Gastroesophageal sphincter (tissue), 4 donors: ENCODE data around the gene TFAM. TPM values are rescaled to one million over a fixed set of nuclear protein-coding genes. Genes with fewer than 3 reads are reported as not detected.

Experiments
- ATAC-seq: fragments of 150-250 bp; one replicate; pipeline ENCODE4 v1.9.1; 2016; ENCODE audit warnings: mild to moderate bottlenecking, moderate library complexity
- H3K27ac ChIP-seq, 4 donors: fragments of 200-600 bp; sonication (generic) in 3 of 4; 1 replicate in 3 of 4; 2 replicates in 1 of 4; pipeline ENCODE4 v1.5.1; 2016 to 2019
- H3K27me3 ChIP-seq: fragments of 200-600 bp; sonication (generic); one replicate; pipeline ENCODE4 v1.5.1; 2019
- H3K36me3 ChIP-seq, 2 donors: fragments of 200-600 bp; sonication (generic); one replicate each; pipeline ENCODE4 v1.5.1; 2019; ENCODE audit warnings: control low read depth in 1 of 2
- H3K4me1 ChIP-seq, 3 donors: fragments of 200-600 bp; sonication (generic); 1 replicate in 2 of 3; 2 replicates in 1 of 3; pipeline ENCODE4 v1.5.1; 2016 to 2019; ENCODE audit warnings: control low read depth in 2 of 3
- H3K4me3 ChIP-seq, 2 donors: fragments of 200-600 bp; sonication (generic); one replicate each; pipeline ENCODE4 v1.5.1; 2019; ENCODE audit warnings: mild to moderate bottlenecking in 1 of 2, moderate library complexity in 1 of 2
- H3K9me3 ChIP-seq, 3 donors: fragments of 200-600 bp; sonication (generic); one replicate each; pipeline ENCODE4 v1.5.1; 2017 to 2019; ENCODE audit warnings: control low read depth in 2 of 3
- EP300 ChIP-seq: sonication (generic); formaldehyde crosslinking; IDR thresholded peaks from one replicate; pipeline ENCODE4 v1.6.1; 2017; ENCODE audit warnings: antibody characterized with exemption, mild to moderate bottlenecking
- POLR2A ChIP-seq, 2 donors: fragments of 450-650 bp; IDR thresholded peaks; one replicate each; pipeline ENCODE4 v1.6.1; 2017; ENCODE audit warnings: antibody characterized with exemption in 2 of 2, mild to moderate bottlenecking in 2 of 2, moderate library complexity in 1 of 2
- POLR2AphosphoS5 ChIP-seq: sonication (generic); formaldehyde crosslinking; IDR thresholded peaks from one replicate; pipeline ENCODE4 v1.6.1; 2017; ENCODE audit warnings: antibody characterized with exemption
- WGBS, 2 donors: methylation state at CpG; one replicate each; pipeline ENCODE4 v1.1.5; 2018; ENCODE audit warnings: low coverage in 1 of 2; 5-methylcytosine and 5-hydroxymethylcytosine counted together
- total RNA-seq, 4 donors: library from RNA; depleted of rRNA; stranded (reverse); fragments of >200 nt; gene quantifications; one replicate each; pipeline ENCODE4 v1.1.0, GENCODE V29; 2016
- TF ChIP-seq, protein P1 (sequence below), 4 experiments: fragments of 200-600 bp in 2 of 4; fragments of 450-650 bp in 2 of 4; sonication (generic) in 1 of 4; IDR thresholded peaks; one replicate each; pipeline ENCODE4 v1.5.1; 2017 to 2019; ENCODE audit warnings: antibody characterized with exemption in 4 of 4, mild to moderate bottlenecking in 2 of 4, moderate library complexity in 2 of 4

TFAM gene
- total RNA-seq, 4 donors from 2014 or later: 17.5 to 29.1 (median 21.2) TPM

DNA sequence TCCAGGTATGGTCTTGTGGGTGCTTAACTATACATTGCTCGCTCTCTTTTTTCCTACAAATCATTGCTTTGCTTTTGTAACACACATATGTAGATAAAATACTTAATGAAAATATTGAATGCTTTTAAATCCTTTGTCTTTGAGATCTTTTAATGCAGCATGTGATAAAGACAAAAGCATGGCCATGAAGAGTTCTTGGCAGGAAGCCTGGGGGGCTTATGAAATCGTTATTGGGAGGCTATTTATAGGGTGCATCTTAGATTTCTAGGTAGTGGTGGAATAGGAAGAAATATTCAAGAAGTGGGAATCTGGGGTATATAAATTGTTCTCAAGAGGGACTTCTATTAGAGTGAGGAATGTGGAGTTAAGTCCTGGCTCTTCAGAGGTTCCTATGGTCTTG, 28.5 kb upstream of the TFAM start:
- H3K9me3 ChIP-seq: no peaks in the 10 kb centered on the region
- no peak overlapping the region for H3K27ac ChIP-seq
- H3K4me3 ChIP-seq: no peak overlapping the region
- no peaks in the 10 kb centered on the region for H3K27me3 ChIP-seq
- WGBS, 2 donors: 50 to 53% methylated on average over 2 of the region's 2 CpGs
- no peaks in the 10 kb centered on the region for H3K36me3 ChIP-seq
- no peak for ATAC-seq
- TF ChIP-seq, protein P1, sequence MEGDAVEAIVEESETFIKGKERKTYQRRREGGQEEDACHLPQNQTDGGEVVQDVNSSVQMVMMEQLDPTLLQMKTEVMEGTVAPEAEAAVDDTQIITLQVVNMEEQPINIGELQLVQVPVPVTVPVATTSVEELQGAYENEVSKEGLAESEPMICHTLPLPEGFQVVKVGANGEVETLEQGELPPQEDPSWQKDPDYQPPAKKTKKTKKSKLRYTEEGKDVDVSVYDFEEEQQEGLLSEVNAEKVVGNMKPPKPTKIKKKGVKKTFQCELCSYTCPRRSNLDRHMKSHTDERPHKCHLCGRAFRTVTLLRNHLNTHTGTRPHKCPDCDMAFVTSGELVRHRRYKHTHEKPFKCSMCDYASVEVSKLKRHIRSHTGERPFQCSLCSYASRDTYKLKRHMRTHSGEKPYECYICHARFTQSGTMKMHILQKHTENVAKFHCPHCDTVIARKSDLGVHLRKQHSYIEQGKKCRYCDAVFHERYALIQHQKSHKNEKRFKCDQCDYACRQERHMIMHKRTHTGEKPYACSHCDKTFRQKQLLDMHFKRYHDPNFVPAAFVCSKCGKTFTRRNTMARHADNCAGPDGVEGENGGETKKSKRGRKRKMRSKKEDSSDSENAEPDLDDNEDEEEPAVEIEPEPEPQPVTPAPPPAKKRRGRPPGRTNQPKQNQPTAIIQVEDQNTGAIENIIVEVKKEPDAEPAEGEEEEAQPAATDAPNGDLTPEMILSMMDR (IDR thresholded peaks at IDR 0.05): no peak
- no peak for TF ChIP-seq POLR2A (IDR thresholded peaks at IDR 0.05)
- no peak for TF ChIP-seq EP300
- TF ChIP-seq POLR2AphosphoS5: no peak
- peaks cover 0 to 25% (median 3%) of the 10 kb centered on the region in 3 donors for H3K4me1 ChIP-seq

DNA sequence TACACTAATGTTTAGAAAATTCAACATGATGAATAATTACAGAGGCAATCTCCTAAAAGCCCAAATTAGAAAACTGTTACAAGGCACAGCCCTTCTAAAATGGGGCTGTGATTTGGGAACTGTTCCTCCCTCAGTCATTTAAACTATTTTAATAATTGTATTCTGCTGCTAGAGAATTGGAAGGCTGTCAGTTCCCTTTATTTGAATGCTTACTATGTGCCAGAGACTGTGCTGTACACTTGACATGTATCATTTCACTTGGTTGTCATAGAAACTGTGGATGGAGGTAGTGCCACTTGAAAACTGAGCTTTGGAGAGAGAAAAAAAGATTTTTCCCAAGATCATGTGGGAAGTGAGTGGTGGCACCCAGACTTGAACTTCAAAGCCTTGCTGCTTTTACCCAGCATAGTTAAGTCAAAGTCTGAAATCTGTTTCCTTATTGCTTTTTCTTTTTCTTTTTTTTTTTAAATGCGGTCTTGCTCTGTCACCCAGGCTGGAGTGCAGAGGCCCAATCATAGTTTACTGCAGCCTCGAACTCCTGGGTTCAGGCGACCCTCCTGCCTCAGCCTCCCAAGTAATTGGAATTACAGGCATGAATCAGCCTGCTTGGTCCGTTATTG, 26.8 kb upstream of the TFAM start:
- TF ChIP-seq, protein P1 (IDR thresholded peaks at IDR 0.05): no peak
- TF ChIP-seq POLR2AphosphoS5: no peak
- no peak for TF ChIP-seq POLR2A (IDR thresholded peaks at IDR 0.05)
- TF ChIP-seq EP300: no peak
- Histone ChIP-seq H3K4me1 (peaks cover 0 to 14% (median 0%) of the 10 kb centered on the region in 3 donors), H3K27ac (no peak overlapping the region), H3K36me3 (no peaks in the 10 kb centered on the region), H3K9me3 (no peaks in the 10 kb centered on the region), H3K27me3 (no peaks in the 10 kb centered on the region), H3K4me3 (no peak overlapping the region)
- ATAC-seq: no peak
- WGBS, 2 donors: 83 to 100% methylated on average over 1 of the region's 4 CpGs

DNA sequence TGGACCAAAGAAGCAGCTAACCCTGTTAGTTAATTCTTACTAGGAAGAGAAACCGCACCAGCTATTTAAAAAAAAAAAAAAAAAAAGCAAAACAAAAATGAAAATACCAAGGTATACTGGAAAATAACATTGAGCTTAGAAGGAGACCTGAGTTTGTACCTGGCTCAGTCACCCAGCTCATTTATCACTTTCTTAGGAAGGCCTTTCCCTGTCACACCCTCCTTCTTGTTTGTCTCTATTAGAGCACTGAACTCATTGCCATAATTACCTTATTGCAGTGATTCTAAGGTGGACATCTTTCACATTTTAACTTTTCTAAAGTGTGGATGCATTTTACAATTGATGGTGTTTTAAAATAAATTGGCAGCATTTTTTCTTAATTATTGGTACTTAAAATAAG, 26.3 kb upstream of the TFAM start:
- no peaks in the 10 kb centered on the region for H3K27me3 ChIP-seq
- 100% methylated on average over 1 of the region's 1 CpG; no CpG with 5 or more reads in 1 of the 2 donors for whole genome bisulfite sequencing, 2 donors
- no peak overlapping the region for H3K27ac ChIP-seq
- peaks cover 0 to 2% of the 10 kb centered on the region in 2 donors for H3K36me3 ChIP-seq
- H3K4me3 ChIP-seq: no peak overlapping the region
- no peaks in the 10 kb centered on the region for H3K9me3 ChIP-seq
- peaks cover 0 to 14% (median 0%) of the 10 kb centered on the region in 3 donors for H3K4me1 ChIP-seq
- ATAC-seq: no peak
- TF ChIP-seq EP300: no peak
- TF ChIP-seq POLR2AphosphoS5: no peak
- no peak for TF ChIP-seq POLR2A (IDR thresholded peaks at IDR 0.05)
- TF ChIP-seq, protein P1 (IDR thresholded peaks at IDR 0.05): no peak

DNA sequence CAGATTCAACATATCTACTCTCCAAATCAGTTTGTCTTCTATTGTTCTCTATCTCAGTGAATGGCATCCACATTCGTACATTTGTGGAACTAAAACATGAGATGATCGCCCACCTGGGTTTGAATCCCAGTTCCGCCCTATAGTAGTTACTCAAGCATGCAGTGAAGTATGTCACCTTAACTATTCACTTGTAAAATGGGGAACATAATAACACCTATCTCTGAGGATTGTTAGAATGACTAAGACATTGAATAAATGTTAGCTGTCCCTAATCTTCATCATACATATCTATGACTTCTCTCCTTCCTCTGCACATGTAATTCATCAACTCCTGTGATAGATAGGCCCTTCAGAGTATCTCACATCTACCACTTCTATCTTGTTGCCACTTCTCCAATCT, 25.7 kb upstream of the TFAM start:
- Histone ChIP-seq H3K4me1 (peaks cover 0 to 14% (median 0%) of the 10 kb centered on the region in 3 donors), H3K27ac (no peak overlapping the region), H3K27me3 (no peaks in the 10 kb centered on the region), H3K36me3 (peaks cover 0 to 8% of the 10 kb centered on the region in 2 donors), H3K4me3 (no peak overlapping the region), H3K9me3 (no peaks in the 10 kb centered on the region)
- WGBS, 2 donors: 90 to 100% methylated on average over 3 of the region's 3 CpGs
- TF ChIP-seq POLR2AphosphoS5: no peak
- TF ChIP-seq, protein P1 (IDR thresholded peaks at IDR 0.05): no peak
- no peak for TF ChIP-seq POLR2A (IDR thresholded peaks at IDR 0.05)
- no peak for TF ChIP-seq EP300
- ATAC-seq: no peak

DNA sequence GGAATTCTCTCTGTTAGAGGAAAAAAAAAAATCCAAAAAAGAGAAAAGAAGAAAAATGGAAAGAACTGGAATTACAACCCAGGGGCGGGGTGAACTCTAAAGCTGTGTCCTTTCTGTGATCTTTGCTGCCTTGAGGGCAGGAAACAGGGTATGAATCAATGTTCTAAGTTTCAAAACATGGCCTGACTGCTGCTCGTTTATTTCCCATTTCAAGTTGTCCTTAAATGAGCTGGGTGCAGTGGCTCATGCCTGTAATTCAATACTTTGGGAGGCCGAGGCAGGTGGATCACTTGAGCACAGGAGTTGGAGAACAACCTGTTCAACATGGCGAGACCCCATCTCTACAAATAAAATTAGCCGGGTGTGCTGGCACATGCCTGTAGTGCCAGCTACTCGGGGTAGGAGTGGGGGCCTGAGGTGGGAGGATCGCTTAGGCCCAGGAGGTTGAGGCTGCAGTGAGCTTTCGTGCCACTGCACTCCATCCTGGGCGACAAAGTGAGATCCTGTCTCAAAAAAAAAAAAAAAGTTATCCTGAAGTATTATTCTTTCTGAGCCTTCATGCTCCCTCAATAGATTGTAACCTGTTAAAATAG, 24.7 kb upstream of the TFAM start:
- ATAC-seq: no peak
- WGBS, 2 donors: 81 to 85% methylated on average over 3 to 9 of the region's 9 CpGs

More for the DNA sequence above, 24.7 kb upstream of the TFAM start:
- no peaks in the 10 kb centered on the region for H3K9me3 ChIP-seq
- TF ChIP-seq, protein P1 (IDR thresholded peaks at IDR 0.05): no peak
- TF ChIP-seq POLR2A (IDR thresholded peaks at IDR 0.05): no peak
- TF ChIP-seq POLR2AphosphoS5: no peak
- TF ChIP-seq EP300: no peak
- peaks cover 0 to 14% (median 0%) of the 10 kb centered on the region in 3 donors for H3K4me1 ChIP-seq
- H3K4me3 ChIP-seq: no peak overlapping the region
- no peak overlapping the region for H3K27ac ChIP-seq
- no peaks in the 10 kb centered on the region for H3K27me3 ChIP-seq
- peaks cover 0 to 16% of the 10 kb centered on the region in 2 donors for H3K36me3 ChIP-seq
